ENCODE measurements around the gene LLGL1.

GRCh38 chr17:18227635-18228034 lies 2.2 kb downstream of the LLGL1 start:
- TF ChIP-seq POLR2AphosphoS5 (IDR thresholded peaks at IDR 0.05) (no peak), CTCF (IDR thresholded peaks at IDR 0.05; ENCODE audit: poor library complexity, severe bottlenecking) (no peak), EP300 (conservative IDR thresholded peaks at IDR 0.05; ENCODE audit: poor library complexity, severe bottlenecking) (no peak), SMC3 (conservative IDR thresholded peaks at IDR 0.05; ENCODE audit: poor library complexity) (no peak), REST (IDR thresholded peaks at IDR 0.05; ENCODE audit: borderline replicate concordance) (no peak), RAD21 (conservative IDR thresholded peaks at IDR 0.05) (no peak), MXI1 (conservative IDR thresholded peaks at IDR 0.05; ENCODE audit: poor library complexity, severe bottlenecking) (no peak), TAF1 (IDR thresholded peaks at IDR 0.05; ENCODE audit: low read depth) (no peak)

Data from neural cell (in vitro differentiated cells).